ENCODE data around the gene RSL1D1. TPM values are rescaled to one million over a fixed set of nuclear protein-coding genes. Genes with fewer than 3 reads are reported as not detected.

The RSL1D1 gene
- 42.4 and 101 TPM in 2 replicates for total RNA-seq (2011; cell fraction: chromatin; rRNA removed; ENCODE audit: low replicate concordance)
- 21.6 and 23.8 TPM in 2 replicates for total RNA-seq (2011; cell fraction: nucleolus; rRNA removed)
- 42.6 and 45.0 TPM in 2 replicates for total RNA-seq (2011; cell fraction: nucleoplasm; rRNA removed)
- 259 and 349 TPM in 2 replicates for total RNA-seq (2014; rRNA removed)
- 418 and 492 TPM in 2 replicates for total RNA-seq (2014; rRNA removed; fragmentation: Illumina TruSeq; extraction: Trizol)
- 374 and 403 TPM in 2 replicates for total RNA-seq (2015; rRNA removed; fragmentation: Illumina TruSeq; extraction: Trizol)
- total RNA-seq (2021): 254 and 259 TPM in 2 replicates
- polyA plus RNA-seq (2011; rRNA removed): 169 and 299 TPM in 2 replicates
- 28.7 and 70.6 TPM in 2 replicates for polyA plus RNA-seq (2011; cell fraction: cytosol; rRNA removed)
- polyA plus RNA-seq (2011; cell fraction: nucleus; rRNA removed): 9.9 and 15.9 TPM in 2 replicates
- 271 and 287 TPM in 2 replicates for polyA plus RNA-seq (2012)
- polyA plus RNA-seq (2014; fragmentation: Illumina TruSeq; extraction: Trizol): 598 and 753 TPM in 2 replicates
- 100 to 1,000 TPM; 373 to 662 TPM for polyA plus RNA-seq (2014; fragmentation: Nextera tagmentation; extraction: Ambion mirVana)
- polyA plus RNA-seq (2014; rRNA removed): 240 and 316 TPM in 2 replicates
- polyA minus RNA-seq (2011; rRNA and poly(A)+ RNA removed): 215 and 235 TPM in 2 replicates
- 129 and 176 TPM in 2 replicates for polyA minus RNA-seq (2011; cell fraction: cytosol; rRNA and poly(A)+ RNA removed)
- 19.4 and 36.3 TPM in 2 replicates for polyA minus RNA-seq (2011; cell fraction: nucleus; rRNA and poly(A)+ RNA removed)
- Bru-seq, nascent RNA: percentile 97 among the genes with signal in this experiment
- percentile 97 among the genes with signal in this experiment for BruChase-seq, experiment 1, labeled RNA remaining after a 2-hour chase
- percentile 98 among the genes with signal in this experiment for BruChase-seq, experiment 2, labeled RNA remaining after a 6-hour chase
- long read RNA-seq, experiment 1, full-length matches to known transcripts: 678 of 922 reads
- long read RNA-seq, experiment 1, partial matches to known transcripts: 97 of 922 reads
- long read RNA-seq, experiment 1, other reads (novel, unspliced or antisense): 147 of 922 reads
- long read RNA-seq, experiment 2, full-length matches to known transcripts: 213 of 424 reads
- long read RNA-seq, experiment 2, partial matches to known transcripts: 113 of 424 reads
- long read RNA-seq, experiment 2, other reads (novel, unspliced or antisense): 98 of 424 reads
- long read RNA-seq, experiment 3, full-length matches to known transcripts: 169 of 414 reads
- long read RNA-seq, experiment 3, partial matches to known transcripts: 218 of 414 reads
- long read RNA-seq, experiment 3, other reads (novel, unspliced or antisense): 27 of 414 reads

GRCh38 chr16:11851294-11852091, at the start of gene RSL1D1:
Gene RSL1D1 (minus strand): TSS chr16:11851542. CDS start chr16:11851512, 30 bp downstream.
- H2AFZ ChIP-seq (ENCODE audit: low read depth, low read length): peak within 1 kb of the TSS; percentile 97
- DNase-seq (ENCODE audit: extremely low read depth in 1 of 4, low spot score in 3 of 4) (peak; percentile 96 to 99 (median 98)), FAIRE-seq (peak; percentile 95), ATAC-seq (peak; percentile 89)
- peaks cover 94% of the 10 kb centered on the region for H3K79me2 ChIP-seq (ENCODE audit: control insufficient read depth, insufficient read depth, low read length)
- WGBS (ENCODE audit: insufficient coverage, low coverage, missing lambda C conversion rate): 1% methylated on average over 57 of the region's 57 CpGs
- H3K9me1 ChIP-seq (ENCODE audit: control insufficient read depth, insufficient read depth, low read length): no peaks in the 10 kb centered on the region
- no peaks in the 10 kb centered on the region for H4K20me1 ChIP-seq (replicated peaks; ENCODE audit: control insufficient read depth, insufficient read depth, low read length)
- H3K4me1 ChIP-seq (replicated peaks in 1 of 2; ENCODE audit: control insufficient read depth in 2 of 2, insufficient read depth in 2 of 2, low read length in 2 of 2): peaks cover 8 to 25% of the 10 kb centered on the region in 2 experiments; a peak in 4 of 5 replicates
- ChIA-PET CTCF (ENCODE audit: low intra/inter-chr PET ratio) (no interaction called here), POLR2A (interaction anchor here (0.5 to 1.6 kb wide), 10 partner anchors 9 to 690 kb away, joined by 3 to 10 read pairs (median 3); partner anchors contain the start of gene TXNDC11)
- peak within 1 kb of the TSS; percentile 100 for H3K4me2 ChIP-seq (ENCODE audit: insufficient read depth, low read length)
- H3K4me3 ChIP-seq: peak within 1 kb of the TSS; percentile 76
- H3K9ac ChIP-seq (ENCODE audit: insufficient read depth in 1 of 2, low read depth in 2 of 2, low read length in 2 of 2): peak within 1 kb of the TSS; percentile 100
- H3K27me3 ChIP-seq (ENCODE audit: control insufficient read depth in 2 of 2, insufficient read depth in 2 of 2, low read length in 2 of 2): no peaks in the 10 kb centered on the region
- H3K9me3 ChIP-seq (replicated peaks; ENCODE audit: control insufficient read depth, insufficient read depth, low read depth, low read length): no peaks in the 10 kb centered on the region
- H3K36me3 ChIP-seq (ENCODE audit: control insufficient read depth, insufficient read depth, low read length): peaks cover 54% of the 10 kb centered on the region
- in situ Hi-C loops (cut with MboI): no loop called here
- intact Hi-C loops (cut with micrococcal nuclease): no loop called here
- BruUV-seq (replicated peaks): TSS peak; percentile 88
- peak within 1 kb of the TSS; percentile 91 for H3K27ac ChIP-seq (ENCODE audit: extremely low read depth, low read depth, low read length)
- TF ChIP-seq NFRKB (IDR thresholded peaks at IDR 0.05; ENCODE audit: low read depth) (peak; percentile 93), KHSRP (IDR thresholded peaks at IDR 0.05) (no peak), TBP (optimal IDR thresholded peaks at IDR 0.05; ENCODE audit: low read depth, low read length) (peak; percentile 96), KDM5B (IDR thresholded peaks at IDR 0.05; ENCODE audit: insufficient replicate concordance, low read depth, low read length) (peak; percentile 84), PHF8 (IDR thresholded peaks at IDR 0.05; ENCODE audit: borderline replicate concordance, low read length) (peak; percentile 97; the same call in 1 of the 2 replicates), CXXC5 (CRISPR knock-in tag; IDR thresholded peaks at IDR 0.05) (0 out of 2 replicates have a peak, but pooled peaks have one; percentile 26), ZBTB43 (CRISPR knock-in tag; IDR thresholded peaks at IDR 0.05) (peak; percentile 92), SAFB (IDR thresholded peaks at IDR 0.05; ENCODE audit: borderline replicate concordance, low read depth, low read length) (peak; percentile 39; the same call in 1 of the 2 replicates), ZNF639 (CRISPR knock-in tag; conservative IDR thresholded peaks at IDR 0.05 in 1 of 2, IDR thresholded peaks at IDR 0.05 in 1 of 2) (peak in 1 of 2 experiments; percentile 54; a peak in 2 of 4 replicates), ZNF41 (CRISPR knock-in tag; conservative IDR thresholded peaks at IDR 0.05) (no peak)
- TF ChIP-seq, protein P1, sequence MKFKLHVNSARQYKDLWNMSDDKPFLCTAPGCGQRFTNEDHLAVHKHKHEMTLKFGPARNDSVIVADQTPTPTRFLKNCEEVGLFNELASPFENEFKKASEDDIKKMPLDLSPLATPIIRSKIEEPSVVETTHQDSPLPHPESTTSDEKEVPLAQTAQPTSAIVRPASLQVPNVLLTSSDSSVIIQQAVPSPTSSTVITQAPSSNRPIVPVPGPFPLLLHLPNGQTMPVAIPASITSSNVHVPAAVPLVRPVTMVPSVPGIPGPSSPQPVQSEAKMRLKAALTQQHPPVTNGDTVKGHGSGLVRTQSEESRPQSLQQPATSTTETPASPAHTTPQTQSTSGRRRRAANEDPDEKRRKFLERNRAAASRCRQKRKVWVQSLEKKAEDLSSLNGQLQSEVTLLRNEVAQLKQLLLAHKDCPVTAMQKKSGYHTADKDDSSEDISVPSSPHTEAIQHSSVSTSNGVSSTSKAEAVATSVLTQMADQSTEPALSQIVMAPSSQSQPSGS (CRISPR knock-in tag; IDR thresholded peaks at IDR 0.05): no peak

All from K562 (cell line).